Cardiac fibroblast (primary cell): ENCODE measurements around the gene PSMD10.

ENCODE experiments used
- DNase-seq, 2 donors: peaks; one replicate each; pipeline versions ENCODE4 v3.0.0 to v3.0.0-alpha.2; 2010; ENCODE audit warnings: low read depth in 2 of 2
- H3K4me3 ChIP-seq, 2 donors: replicated peaks in 1 of 2; 1 replicate in 1 of 2; 2 replicates in 1 of 2; pipeline ENCODE4 v1.5.1; 2011; ENCODE audit warnings: low read depth in 2 of 2, low read length in 2 of 2, mild to moderate bottlenecking in 2 of 2, moderate library complexity in 1 of 2
- TF ChIP-seq, protein P1 (sequence below): IDR thresholded peaks from one replicate; pipeline ENCODE4 v1.5.1; 2011; ENCODE audit warnings: low read depth, mild to moderate bottlenecking, low read length, inconsistent platforms

The PSMD10 gene

DNA sequence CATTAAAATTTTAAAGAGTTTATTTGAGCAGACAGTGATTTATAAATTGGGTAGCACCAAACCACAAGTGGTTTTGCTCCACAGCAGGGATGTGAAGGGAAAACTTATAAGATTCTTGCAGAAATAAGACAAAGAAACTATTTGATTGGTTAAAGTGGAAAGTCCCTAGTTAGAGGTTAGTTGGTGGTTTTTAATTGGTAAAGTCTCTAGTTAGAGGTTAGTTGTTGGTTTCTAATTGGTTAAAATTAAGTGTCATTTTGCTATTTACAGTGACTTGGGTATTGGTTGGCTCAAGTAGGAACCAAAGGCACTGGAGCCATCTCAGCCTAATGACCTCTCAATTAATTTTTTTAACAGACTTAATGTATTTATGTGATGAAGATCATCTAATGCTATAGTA, 23.2 kb upstream of the PSMD10 start:
- DNase-seq, result no peak
- TF ChIP-seq, protein P1, sequence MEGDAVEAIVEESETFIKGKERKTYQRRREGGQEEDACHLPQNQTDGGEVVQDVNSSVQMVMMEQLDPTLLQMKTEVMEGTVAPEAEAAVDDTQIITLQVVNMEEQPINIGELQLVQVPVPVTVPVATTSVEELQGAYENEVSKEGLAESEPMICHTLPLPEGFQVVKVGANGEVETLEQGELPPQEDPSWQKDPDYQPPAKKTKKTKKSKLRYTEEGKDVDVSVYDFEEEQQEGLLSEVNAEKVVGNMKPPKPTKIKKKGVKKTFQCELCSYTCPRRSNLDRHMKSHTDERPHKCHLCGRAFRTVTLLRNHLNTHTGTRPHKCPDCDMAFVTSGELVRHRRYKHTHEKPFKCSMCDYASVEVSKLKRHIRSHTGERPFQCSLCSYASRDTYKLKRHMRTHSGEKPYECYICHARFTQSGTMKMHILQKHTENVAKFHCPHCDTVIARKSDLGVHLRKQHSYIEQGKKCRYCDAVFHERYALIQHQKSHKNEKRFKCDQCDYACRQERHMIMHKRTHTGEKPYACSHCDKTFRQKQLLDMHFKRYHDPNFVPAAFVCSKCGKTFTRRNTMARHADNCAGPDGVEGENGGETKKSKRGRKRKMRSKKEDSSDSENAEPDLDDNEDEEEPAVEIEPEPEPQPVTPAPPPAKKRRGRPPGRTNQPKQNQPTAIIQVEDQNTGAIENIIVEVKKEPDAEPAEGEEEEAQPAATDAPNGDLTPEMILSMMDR, result no peak

DNA sequence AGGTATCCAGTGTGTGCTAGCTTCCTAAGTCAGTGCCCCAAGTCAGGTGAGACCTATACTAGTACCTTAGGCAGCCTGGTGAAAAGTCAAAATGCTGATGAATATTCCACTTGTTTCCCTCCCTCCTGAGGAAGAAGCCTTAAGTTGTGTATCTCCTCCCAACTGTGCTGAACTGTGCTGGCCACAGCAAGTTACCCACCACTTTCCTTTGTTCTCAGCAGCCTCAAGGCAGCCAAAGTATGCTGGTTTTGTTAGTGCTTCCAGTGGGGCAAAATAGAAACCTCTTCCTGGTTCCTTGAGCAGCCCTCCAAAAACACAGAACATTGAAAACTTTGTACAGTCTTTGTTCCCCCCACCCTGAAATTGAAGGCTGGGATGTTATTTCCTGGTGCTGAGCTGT, 14.1 kb upstream of the PSMD10 start:
- DNase-seq, result no peak
- no peak overlapping the region for H3K4me3 ChIP-seq
- TF ChIP-seq, protein P1, result no peak

More for the DNA sequence above, 23.2 kb upstream of the PSMD10 start:
- no peak overlapping the region for H3K4me3 ChIP-seq

DNA sequence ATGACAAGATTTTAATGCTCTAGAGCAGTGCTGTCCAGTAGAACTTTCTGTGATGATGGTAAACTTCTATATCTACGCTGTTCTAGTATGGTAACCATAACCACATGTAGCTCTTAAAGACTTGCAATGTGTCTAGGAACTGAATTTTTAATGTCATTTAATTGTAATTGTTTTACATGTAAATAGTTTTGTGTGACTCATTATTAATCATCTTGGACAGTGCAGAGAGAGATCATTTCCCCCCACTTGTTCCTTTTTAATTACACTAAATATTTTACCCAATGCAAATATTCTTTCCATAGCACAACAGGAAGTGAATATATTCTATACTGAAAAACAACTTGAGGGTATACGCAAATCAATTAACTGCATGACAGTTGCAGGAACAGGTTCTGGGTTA, 6.0 kb upstream of the PSMD10 start:
- DNase-seq, result no peak
- TF ChIP-seq, protein P1, result no peak

DNA sequence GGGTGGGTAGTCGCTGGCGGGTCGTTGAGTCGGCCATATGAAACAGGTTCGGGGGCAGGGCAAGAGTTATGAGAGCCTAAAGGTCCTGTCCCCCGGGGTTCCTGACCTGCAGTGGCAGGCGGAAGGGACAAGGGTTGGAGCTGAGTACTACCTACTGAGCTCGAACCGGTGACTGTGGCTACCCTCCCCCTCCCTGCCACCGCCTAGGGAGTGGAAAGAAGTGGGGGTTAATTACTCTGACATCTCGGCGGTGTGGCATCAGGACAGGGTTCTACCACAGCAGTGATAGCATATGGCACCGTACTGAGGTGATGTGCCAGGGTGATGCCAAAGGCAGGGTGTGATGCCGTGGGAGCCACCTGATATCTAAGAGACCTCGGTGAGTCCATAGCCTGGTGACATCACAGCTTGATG, 543 bp upstream of the PSMD10 start:
- DNase-seq, result no peak
- TF ChIP-seq, protein P1, result no peak

More for the DNA sequence above, 6.0 kb upstream of the PSMD10 start:
- no peak overlapping the region for H3K4me3 ChIP-seq

DNA sequence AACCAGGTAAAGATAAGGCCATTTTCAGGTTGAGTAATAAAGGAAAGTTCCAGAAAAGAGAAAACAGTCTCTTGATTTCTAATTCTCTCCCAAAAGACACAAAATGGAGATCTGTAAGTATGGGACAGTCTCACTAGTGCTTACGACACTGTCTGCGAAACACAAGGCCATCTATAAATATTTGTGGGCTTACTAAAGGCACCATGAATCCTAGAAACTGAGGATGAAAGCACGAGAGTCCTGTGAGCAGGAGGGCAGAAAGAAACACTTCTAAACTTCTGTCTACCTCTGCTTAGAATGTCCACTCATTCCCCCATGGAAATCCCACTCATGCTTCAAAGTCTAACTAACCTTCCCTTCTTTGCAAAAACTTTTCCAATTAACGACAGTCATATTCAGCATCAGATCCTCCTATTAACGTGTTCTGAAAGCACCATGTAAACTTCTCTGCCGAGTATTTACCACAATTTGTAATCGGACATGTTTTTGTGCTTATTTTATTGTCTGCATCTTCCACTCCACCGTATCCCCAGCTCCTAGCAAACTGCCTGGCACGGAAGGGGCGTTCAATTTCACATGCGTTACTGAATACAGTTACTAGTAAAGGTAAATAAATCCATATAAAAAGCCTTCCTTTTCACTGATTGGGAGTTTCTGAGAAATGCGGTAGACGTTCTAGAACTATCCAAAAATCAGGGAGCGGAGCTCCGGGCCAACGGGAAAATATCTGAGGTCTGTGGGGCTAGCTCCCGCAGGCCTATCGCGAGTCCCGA, 665 bp downstream of the PSMD10 start:
- DNase-seq, result peak; percentile 32 to 54
- H3K4me3 ChIP-seq, result peak overlapping the region; percentile 58 to 65

More for the DNA sequence above, 543 bp upstream of the PSMD10 start:
- H3K4me3 ChIP-seq, result peak overlapping the region; percentile 65 to 72

DNA sequence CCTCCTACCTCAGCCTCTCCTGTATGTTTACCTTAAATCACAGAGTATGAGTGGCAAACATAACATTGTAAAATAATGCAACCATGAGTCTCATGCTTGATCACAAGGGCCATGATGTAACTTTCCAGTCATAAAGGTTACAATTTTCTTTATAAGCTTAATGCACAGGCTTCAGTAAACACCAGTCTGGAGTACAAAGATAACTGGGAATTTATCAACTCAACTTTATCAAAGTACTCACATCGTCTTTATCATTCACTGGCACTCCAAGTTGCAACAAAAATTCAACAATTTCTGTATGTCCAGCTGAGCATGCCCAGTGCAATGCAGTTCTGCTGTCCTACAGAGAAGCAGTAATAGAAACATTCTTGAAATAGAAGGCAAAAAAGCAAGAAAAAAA, 2.8 kb downstream of the PSMD10 start:
- TF ChIP-seq, protein P1, result no peak
- DNase-seq, result no peak
- no peak overlapping the region for H3K4me3 ChIP-seq

More for the DNA sequence above, 665 bp downstream of the PSMD10 start:
- TF ChIP-seq, protein P1, result no peak

DNA sequence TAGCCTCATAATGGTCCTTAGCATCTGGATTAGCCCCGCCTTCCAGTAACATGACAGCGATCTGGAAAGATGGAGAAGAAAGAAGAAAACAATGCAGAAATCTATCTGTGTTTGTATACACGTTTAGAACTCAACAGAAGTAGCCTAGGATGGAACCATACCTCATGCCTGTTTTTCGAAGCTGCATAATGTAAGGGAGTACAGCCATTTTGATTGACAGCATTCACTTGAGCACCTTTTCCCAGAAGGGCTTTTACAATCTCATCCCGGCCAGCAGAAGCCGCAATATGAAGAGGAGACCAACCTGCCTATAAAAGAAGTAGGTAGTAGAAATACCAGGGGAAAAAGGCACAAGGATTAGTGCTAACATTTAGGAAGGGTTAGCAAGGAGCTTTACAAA, 3.5 kb downstream of the PSMD10 start:
- DNase-seq, result no peak
- TF ChIP-seq, protein P1, result no peak
- H3K4me3 ChIP-seq, result no peak overlapping the region
